Smooth muscle cell (in vitro differentiated cells): Measurements from ENCODE around the gene MAMDC4. TPM values are rescaled to one million over a fixed set of nuclear protein-coding genes. Genes with fewer than 3 reads are reported as not detected.

Experiments used
- DNase-seq: peaks from one replicate; lab custom pipeline; 2025; ENCODE audit not compliant: unreplicated experiment; lab: John Stamatoyannopoulos, UW
- H2AFZ ChIP-seq: fragments of 200-600 bp; sonication (generic); 2 replicates; pipeline ENCODE4 v1.6.0; 2016; ENCODE audit warnings: antibody characterized with exemption, low read depth, mild to moderate bottlenecking
- H3F3A ChIP-seq: fragments of 200-600 bp; sonication (generic); 2 replicates; pipeline ENCODE4 v1.6.0; 2017; ENCODE audit warnings: antibody characterized with exemption, low read depth
- H3K27ac ChIP-seq: fragments of 200-600 bp; sonication (generic); 2 replicates; pipeline ENCODE4 v1.5.1; 2016; ENCODE audit warnings: low read depth, mild to moderate bottlenecking
- H3K27me3 ChIP-seq: fragments of 200-600 bp; sonication (generic); 2 replicates; pipeline ENCODE4 v1.6.1; 2016; ENCODE audit warnings: low read depth, mild to moderate bottlenecking
- H3K36me3 ChIP-seq: fragments of 200-600 bp; sonication (generic); 2 replicates; pipeline ENCODE4 v1.5.1; 2016; ENCODE audit warnings: low read depth
- H3K4me1 ChIP-seq: fragments of 200-600 bp; sonication (generic); 2 replicates; pipeline ENCODE4 v1.5.1; 2016; ENCODE audit warnings: low read depth
- H3K4me2 ChIP-seq: fragments of 200-600 bp; sonication (generic); 2 replicates; pipeline ENCODE4 v1.6.0; 2016; ENCODE audit warnings: mild to moderate bottlenecking
- H3K4me3 ChIP-seq: fragments of 200-600 bp; sonication (generic); 2 replicates; pipeline ENCODE4 v1.5.1; 2016; ENCODE audit warnings: mild to moderate bottlenecking
- H3K79me2 ChIP-seq: fragments of 200-600 bp; sonication (generic); 2 replicates; pipeline ENCODE4 v1.6.0; 2016; ENCODE audit warnings: low read depth, mild to moderate bottlenecking
- H3K9ac ChIP-seq: fragments of 200-600 bp; sonication (generic); 2 replicates; pipeline ENCODE4 v1.6.0; 2016; ENCODE audit warnings: low read depth
- H3K9me3 ChIP-seq: fragments of 200-600 bp; sonication (generic); replicated peaks from 2 replicates; pipeline ENCODE4 v1.5.1; 2016; ENCODE audit warnings: low read depth
- H4K20me1 ChIP-seq: fragments of 200-600 bp; sonication (generic); 2 replicates; pipeline ENCODE4 v1.6.0; 2016; ENCODE audit warnings: low read depth
- WGBS: methylation state at CpG from one replicate; pipeline ENCODE4 v1.1.7; 2016; ENCODE audit warnings: low lambda C conversion rate; 5-methylcytosine and 5-hydroxymethylcytosine counted together
- polyA plus RNA-seq: library from polyadenylated mRNA; unstranded; fragments of >200 nt; fragmentation: Nextera tagmentation; extraction: Ambion mirVana; gene quantifications from 2 replicates; pipeline ENCODE4 v1.2.1, GENCODE V29; 2016
- total RNA-seq: library from RNA; depleted of rRNA; stranded (reverse); fragments of >200 nt; gene quantifications from 2 replicates; pipeline ENCODE4 v1.2.3, GENCODE V29; 2014
- TF ChIP-seq, protein P1 (sequence below): fragments of 200-600 bp; sonication (generic); IDR thresholded peaks from 2 replicates; pipeline ENCODE4 v1.5.1; 2017; ENCODE audit warnings: borderline replicate concordance, mild to moderate bottlenecking, antibody characterized with exemption; ENCODE audit not compliant: insufficient read depth, poor library complexity, severe bottlenecking

The MAMDC4 gene
- total and polyA plus RNA-seq, 2 experiments from 2014 or later: 3.8 to 7.5 TPM

DNA sequence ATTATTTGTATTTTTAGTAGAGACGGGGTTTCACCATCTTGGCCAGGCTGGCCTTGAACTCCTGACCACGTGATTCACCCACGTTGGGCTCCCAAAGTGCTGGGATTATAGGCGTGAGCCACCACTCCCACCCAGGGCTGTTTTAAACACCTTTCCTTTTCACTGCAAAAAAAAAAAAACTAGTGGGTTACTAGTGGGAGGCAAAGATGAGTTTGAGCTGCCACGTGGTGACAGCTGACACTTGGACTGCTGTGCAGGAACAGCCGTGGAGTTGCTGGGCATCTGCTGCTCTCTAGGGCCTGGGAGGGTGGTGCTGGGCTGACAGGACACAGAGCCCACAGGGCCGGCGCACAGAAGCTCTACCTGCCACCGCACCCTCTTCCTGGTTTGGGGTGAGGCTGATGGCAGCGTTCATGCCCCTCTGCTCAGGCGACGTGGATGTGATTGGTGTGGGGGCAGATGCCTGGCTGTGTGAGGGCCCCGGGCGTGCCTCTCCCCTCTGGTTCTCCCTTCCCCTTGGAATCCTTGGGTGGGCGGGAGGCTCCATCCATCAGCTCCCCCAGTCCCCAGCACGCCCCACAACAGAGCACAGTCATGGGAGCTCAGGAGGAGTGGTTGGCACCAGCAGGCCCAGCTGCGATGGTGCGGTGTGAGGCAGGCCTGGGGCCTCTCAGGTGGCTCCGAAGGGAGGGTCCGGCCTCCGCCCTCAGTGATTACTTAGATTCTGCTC, 27.5 kb upstream of the MAMDC4 start:
- Histone ChIP-seq H2AFZ (no peak overlapping the region), H3K9ac (no peak overlapping the region), H3K4me3 (no peak overlapping the region), H3K79me2 (peaks cover 30% of the 10 kb centered on the region), H3K4me2 (no peak overlapping the region), H3K4me1 (peaks cover 4% of the 10 kb centered on the region), H4K20me1 (peaks cover 60% of the 10 kb centered on the region), H3F3A (no peaks in the 10 kb centered on the region), H3K27ac (no peak overlapping the region), H3K9me3 (no peaks in the 10 kb centered on the region), H3K36me3 (no peaks in the 10 kb centered on the region), H3K27me3 (no peaks in the 10 kb centered on the region)
- 96% methylated on average over 21 of the region's 21 CpGs for WGBS
- TF ChIP-seq, protein P1, sequence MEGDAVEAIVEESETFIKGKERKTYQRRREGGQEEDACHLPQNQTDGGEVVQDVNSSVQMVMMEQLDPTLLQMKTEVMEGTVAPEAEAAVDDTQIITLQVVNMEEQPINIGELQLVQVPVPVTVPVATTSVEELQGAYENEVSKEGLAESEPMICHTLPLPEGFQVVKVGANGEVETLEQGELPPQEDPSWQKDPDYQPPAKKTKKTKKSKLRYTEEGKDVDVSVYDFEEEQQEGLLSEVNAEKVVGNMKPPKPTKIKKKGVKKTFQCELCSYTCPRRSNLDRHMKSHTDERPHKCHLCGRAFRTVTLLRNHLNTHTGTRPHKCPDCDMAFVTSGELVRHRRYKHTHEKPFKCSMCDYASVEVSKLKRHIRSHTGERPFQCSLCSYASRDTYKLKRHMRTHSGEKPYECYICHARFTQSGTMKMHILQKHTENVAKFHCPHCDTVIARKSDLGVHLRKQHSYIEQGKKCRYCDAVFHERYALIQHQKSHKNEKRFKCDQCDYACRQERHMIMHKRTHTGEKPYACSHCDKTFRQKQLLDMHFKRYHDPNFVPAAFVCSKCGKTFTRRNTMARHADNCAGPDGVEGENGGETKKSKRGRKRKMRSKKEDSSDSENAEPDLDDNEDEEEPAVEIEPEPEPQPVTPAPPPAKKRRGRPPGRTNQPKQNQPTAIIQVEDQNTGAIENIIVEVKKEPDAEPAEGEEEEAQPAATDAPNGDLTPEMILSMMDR: no peak
- DNase-seq: no peak

- TF ChIP-seq, protein P1: no peak
- H3K4me2 ChIP-seq: no peak overlapping the region
- no peaks in the 10 kb centered on the region for H3K36me3 ChIP-seq
- H3F3A ChIP-seq: no peaks in the 10 kb centered on the region
- H3K9me3 ChIP-seq: no peaks in the 10 kb centered on the region
- peaks cover 52% of the 10 kb centered on the region for H4K20me1 ChIP-seq
- no peak for DNase-seq
- WGBS: 97% methylated on average over 29 of the region's 44 CpGs
- H3K9ac ChIP-seq: no peak overlapping the region
- H3K27ac ChIP-seq: no peak overlapping the region
- H3K4me1 ChIP-seq: peaks cover 4% of the 10 kb centered on the region
- peaks cover 22% of the 10 kb centered on the region for H3K79me2 ChIP-seq
- H3K27me3 ChIP-seq: no peaks in the 10 kb centered on the region
- no peak overlapping the region for H2AFZ ChIP-seq
- no peak overlapping the region for H3K4me3 ChIP-seq
These were observed 26.6 kb upstream of the MAMDC4 start for GRCh38 chr9:136825295-136826187.

DNA sequence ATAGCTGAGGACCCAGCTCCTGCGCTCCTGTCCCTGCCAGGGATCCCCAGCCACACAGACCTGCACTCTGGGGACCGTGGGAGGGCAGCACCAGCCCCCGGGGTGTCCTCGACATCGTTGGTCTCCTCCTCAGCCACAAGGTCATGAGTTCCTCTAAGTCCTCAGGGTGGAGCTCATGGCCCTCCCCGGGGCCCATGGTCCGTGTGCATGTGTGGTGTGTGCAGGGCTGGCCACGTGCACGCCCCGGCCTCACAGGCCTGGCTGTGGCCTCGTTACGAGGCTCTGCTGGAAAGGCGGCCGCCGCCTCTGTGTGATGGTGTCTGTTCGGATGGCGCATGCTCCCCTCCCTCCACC, 26.0 kb upstream of the MAMDC4 start:
- no peaks in the 10 kb centered on the region for H3K27me3 ChIP-seq
- no peaks in the 10 kb centered on the region for H3K4me1 ChIP-seq
- no peak for DNase-seq

More for the DNA sequence above, 26.0 kb upstream of the MAMDC4 start:
- peaks cover 51% of the 10 kb centered on the region for H4K20me1 ChIP-seq
- H2AFZ ChIP-seq: no peak overlapping the region
- H3K4me3 ChIP-seq: no peak overlapping the region
- H3K79me2 ChIP-seq: peaks cover 16% of the 10 kb centered on the region
- 97% methylated on average over 16 of the region's 17 CpGs for WGBS
- no peak overlapping the region for H3K9ac ChIP-seq
- no peaks in the 10 kb centered on the region for H3K36me3 ChIP-seq
- no peak overlapping the region for H3K4me2 ChIP-seq
- no peak overlapping the region for H3K27ac ChIP-seq
- TF ChIP-seq, protein P1: no peak
- no peaks in the 10 kb centered on the region for H3K9me3 ChIP-seq
- H3F3A ChIP-seq: no peaks in the 10 kb centered on the region
